Measurements from ENCODE around the gene PLA2G4D.

The PLA2G4D gene

DNA sequence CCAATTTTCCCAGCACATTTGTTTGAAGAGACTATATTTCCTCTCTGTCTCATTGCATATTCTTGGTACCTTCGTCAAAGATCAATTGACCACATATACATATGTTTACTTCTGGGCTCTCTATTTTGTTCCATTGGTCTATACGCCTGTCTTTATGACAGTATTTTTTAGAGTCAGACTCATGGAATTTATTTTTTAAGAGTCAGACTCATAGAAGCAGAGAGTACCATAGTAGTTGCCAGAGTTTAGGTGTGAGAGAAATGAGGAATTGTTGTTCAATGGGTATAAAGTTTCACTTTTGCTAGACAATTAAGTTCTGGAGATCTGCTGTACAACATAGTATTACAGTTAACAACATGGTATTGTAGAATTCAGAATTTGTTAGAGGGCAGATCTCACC is 35.0 kb upstream of the PLA2G4D start:
- no peak for ATAC-seq
- TF ChIP-seq ARNTL (CRISPR knock-in tag; IDR thresholded peaks at IDR 0.05; ENCODE audit: borderline replicate concordance, low read depth) (no peak), ZNF70 (CRISPR knock-in tag; IDR thresholded peaks at IDR 0.05) (no peak), BACH2 (CRISPR knock-in tag; IDR thresholded peaks at IDR 0.05; ENCODE audit: borderline replicate concordance) (no peak), ZC3H10 (CRISPR knock-in tag; IDR thresholded peaks at IDR 0.05) (no peak), ZFP3 (CRISPR knock-in tag; IDR thresholded peaks at IDR 0.05) (no peak), ISL1 (CRISPR knock-in tag; IDR thresholded peaks at IDR 0.05) (no peak), OSR1 (CRISPR knock-in tag; IDR thresholded peaks at IDR 0.05) (no peak), RARB (CRISPR knock-in tag; IDR thresholded peaks at IDR 0.05) (no peak), SNAI2 (CRISPR knock-in tag; IDR thresholded peaks at IDR 0.05) (no peak), CREB5 (CRISPR knock-in tag; IDR thresholded peaks at IDR 0.05; ENCODE audit: low read depth) (no peak), CSDC2 (CRISPR knock-in tag; IDR thresholded peaks at IDR 0.05) (no peak), TSHZ2 (CRISPR knock-in tag; IDR thresholded peaks at IDR 0.05) (no peak), ZNF8 (CRISPR knock-in tag; IDR thresholded peaks at IDR 0.05) (no peak), PATZ1 (CRISPR knock-in tag; IDR thresholded peaks at IDR 0.05; ENCODE audit: borderline replicate concordance) (no peak), ESRRG (CRISPR knock-in tag; IDR thresholded peaks at IDR 0.05) (no peak), TOX (CRISPR knock-in tag; IDR thresholded peaks at IDR 0.05; ENCODE audit: borderline replicate concordance) (no peak), ZFP30 (CRISPR knock-in tag; IDR thresholded peaks at IDR 0.05) (no peak)
- TF ChIP-seq, protein P1, sequence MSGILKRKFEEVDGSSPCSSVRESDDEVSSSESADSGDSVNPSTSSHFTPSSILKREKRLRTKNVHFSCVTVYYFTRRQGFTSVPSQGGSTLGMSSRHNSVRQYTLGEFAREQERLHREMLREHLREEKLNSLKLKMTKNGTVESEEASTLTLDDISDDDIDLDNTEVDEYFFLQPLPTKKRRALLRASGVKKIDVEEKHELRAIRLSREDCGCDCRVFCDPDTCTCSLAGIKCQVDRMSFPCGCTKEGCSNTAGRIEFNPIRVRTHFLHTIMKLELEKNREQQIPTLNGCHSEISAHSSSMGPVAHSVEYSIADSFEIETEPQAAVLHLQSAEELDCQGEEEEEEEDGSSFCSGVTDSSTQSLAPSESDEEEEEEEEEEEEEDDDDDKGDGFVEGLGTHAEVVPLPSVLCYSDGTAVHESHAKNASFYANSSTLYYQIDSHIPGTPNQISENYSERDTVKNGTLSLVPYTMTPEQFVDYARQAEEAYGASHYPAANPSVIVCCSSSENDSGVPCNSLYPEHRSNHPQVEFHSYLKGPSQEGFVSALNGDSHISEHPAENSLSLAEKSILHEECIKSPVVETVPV (CRISPR knock-in tag; IDR thresholded peaks at IDR 0.05), result no peak

GRCh38 chr15:42128476-42128875 is 34.1 kb upstream of the PLA2G4D start:
- TF ChIP-seq, protein P1 (CRISPR knock-in tag; IDR thresholded peaks at IDR 0.05), result no peak
- no peak for TF ChIP-seq BACH2 (CRISPR knock-in tag; IDR thresholded peaks at IDR 0.05; ENCODE audit: borderline replicate concordance)
- no peak for TF ChIP-seq TCF4 (CRISPR knock-in tag; IDR thresholded peaks at IDR 0.05; ENCODE audit: borderline replicate concordance)
- TF ChIP-seq CSDC2 (CRISPR knock-in tag; IDR thresholded peaks at IDR 0.05), result no peak
- no peak for TF ChIP-seq ZNF70 (CRISPR knock-in tag; IDR thresholded peaks at IDR 0.05)
- no peak for TF ChIP-seq TOX (CRISPR knock-in tag; IDR thresholded peaks at IDR 0.05; ENCODE audit: borderline replicate concordance)
- TF ChIP-seq ZC3H10 (CRISPR knock-in tag; IDR thresholded peaks at IDR 0.05), result no peak
- TF ChIP-seq ARNTL (CRISPR knock-in tag; IDR thresholded peaks at IDR 0.05; ENCODE audit: borderline replicate concordance, low read depth), result no peak
- no peak for TF ChIP-seq TSHZ2 (CRISPR knock-in tag; IDR thresholded peaks at IDR 0.05)
- TF ChIP-seq OSR1 (CRISPR knock-in tag; IDR thresholded peaks at IDR 0.05), result no peak
- no peak for ATAC-seq
